Measurements from ENCODE around the gene JAKMIP2.

The JAKMIP2 gene

DNA sequence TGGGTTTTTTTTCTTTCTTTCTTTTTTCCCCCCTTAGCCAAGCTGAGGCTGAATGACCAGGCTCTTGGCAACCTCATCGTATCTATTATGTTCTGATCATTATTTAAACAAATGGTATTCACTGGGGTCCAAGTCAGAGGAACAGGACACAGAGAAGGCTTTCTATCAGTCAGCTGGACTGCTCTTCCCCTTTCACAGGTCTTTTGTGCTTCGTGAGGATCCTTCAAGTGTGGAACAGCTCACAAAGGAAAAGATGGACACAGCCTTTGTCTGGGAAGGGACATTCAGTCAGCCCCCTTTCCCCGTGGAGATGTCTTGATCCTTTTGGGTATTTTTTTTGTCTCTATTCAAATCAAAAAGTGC, 218.4 kb downstream of the JAKMIP2 start:
- no peaks in the 10 kb centered on the region for H3K9me3 ChIP-seq (ENCODE audit: low read depth, low read length)
- H3K4me3 ChIP-seq, result no peak overlapping the region
- DNase-seq (ENCODE audit: low read depth, low spot score), result no peak
- H3K36me3 ChIP-seq (ENCODE audit: insufficient read depth, low read length), result no peaks in the 10 kb centered on the region
- H3K27ac ChIP-seq, result no peak overlapping the region
- H3K9ac ChIP-seq (ENCODE audit: insufficient read length), result no peak overlapping the region
- TF ChIP-seq FOXP2 (optimal IDR thresholded peaks at IDR 0.05; ENCODE audit: control extremely low read depth, extremely low read length, insufficient read depth) (no peak), EZH2 (IDR thresholded peaks at IDR 0.05) (no peak), POLR2AphosphoS5 (IDR thresholded peaks at IDR 0.05; ENCODE audit: borderline replicate concordance, low read depth, low read length) (no peak)

DNA sequence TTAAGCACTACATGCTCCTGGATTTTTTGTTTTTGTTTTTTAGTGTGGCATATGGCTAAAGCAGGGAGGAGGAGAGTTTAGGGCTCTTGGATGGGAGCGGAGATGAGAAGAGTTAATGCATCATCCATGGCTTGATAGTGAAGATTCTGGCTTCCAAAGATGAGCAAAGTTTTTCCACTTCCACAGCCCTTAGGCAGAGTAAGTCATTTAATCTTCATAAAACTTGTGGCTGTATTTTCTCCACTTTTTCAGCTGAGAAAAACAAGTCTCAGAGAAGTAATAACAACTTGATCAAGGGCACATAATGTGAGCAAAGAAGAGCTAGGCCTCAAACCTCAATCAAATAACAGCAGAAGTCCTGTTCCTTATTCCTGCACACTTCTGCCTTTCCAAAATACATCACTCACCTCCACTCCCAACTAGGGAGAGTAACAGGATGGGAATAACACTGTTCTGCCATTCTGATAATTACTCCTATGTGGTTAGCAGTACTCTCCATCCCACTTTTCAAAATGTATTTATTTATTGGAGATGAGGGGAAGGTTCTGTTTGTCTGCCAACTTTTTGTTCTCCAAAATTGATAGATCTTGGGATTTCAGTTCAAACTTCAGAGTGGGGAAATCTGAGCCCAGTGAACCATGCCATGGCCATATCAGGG, 218.9 kb downstream of the JAKMIP2 start:
- H3K27ac ChIP-seq, result no peak overlapping the region
- H3K9me3 ChIP-seq (ENCODE audit: low read depth, low read length), result no peaks in the 10 kb centered on the region
- TF ChIP-seq EZH2 (IDR thresholded peaks at IDR 0.05) (no peak), FOXP2 (optimal IDR thresholded peaks at IDR 0.05; ENCODE audit: control extremely low read depth, extremely low read length, insufficient read depth) (no peak), POLR2AphosphoS5 (IDR thresholded peaks at IDR 0.05; ENCODE audit: borderline replicate concordance, low read depth, low read length) (no peak)
- H3K4me3 ChIP-seq, result no peak overlapping the region
- H3K36me3 ChIP-seq (ENCODE audit: insufficient read depth, low read length), result no peaks in the 10 kb centered on the region
- H3K9ac ChIP-seq (ENCODE audit: insufficient read length), result no peak overlapping the region
- no peak for DNase-seq (ENCODE audit: low read depth, low spot score)

- Histone ChIP-seq H3K27ac (no peak overlapping the region), H3K9ac (ENCODE audit: insufficient read length) (no peak overlapping the region)
These were observed 221.1 kb downstream of the JAKMIP2 start for GRCh38 chr5:147561435-147561834.

DNA sequence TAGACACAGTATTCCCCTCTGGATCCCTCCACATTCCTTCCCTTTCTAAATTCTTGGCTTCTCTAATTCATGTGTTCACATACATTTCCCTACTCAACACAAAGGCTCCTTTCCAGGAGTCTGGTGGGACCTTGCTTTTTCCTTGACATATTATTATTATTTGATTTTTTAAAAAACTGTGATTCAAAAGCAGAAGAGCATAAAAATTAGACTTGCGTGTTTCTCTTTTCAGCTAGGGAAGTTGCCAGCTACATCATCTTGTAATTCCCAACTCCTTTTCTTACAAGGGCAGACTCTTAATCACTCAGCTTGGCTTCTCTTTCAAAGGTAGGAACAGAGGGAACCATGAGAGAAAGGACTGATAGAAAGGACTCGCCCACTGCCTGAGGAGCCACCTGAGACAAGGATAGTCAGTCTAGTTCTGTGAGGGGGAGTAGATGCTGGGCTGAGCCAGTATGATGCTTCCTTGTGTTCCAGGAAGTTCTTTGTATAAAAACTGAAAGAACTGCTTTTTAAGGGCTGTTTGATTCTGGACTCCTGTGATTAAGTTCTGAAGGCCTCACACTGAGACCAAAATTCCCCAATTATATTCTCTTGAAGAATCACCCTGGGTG, 221.7 kb downstream of the JAKMIP2 start:
- Histone ChIP-seq H3K36me3 (ENCODE audit: insufficient read depth, low read length) (no peaks in the 10 kb centered on the region), H3K9me3 (ENCODE audit: low read depth, low read length) (no peaks in the 10 kb centered on the region), H3K9ac (ENCODE audit: insufficient read length) (no peak overlapping the region), H3K27ac (no peak overlapping the region), H3K4me3 (no peak overlapping the region)
- TF ChIP-seq POLR2AphosphoS5 (IDR thresholded peaks at IDR 0.05; ENCODE audit: borderline replicate concordance, low read depth, low read length) (no peak), EZH2 (IDR thresholded peaks at IDR 0.05) (no peak), FOXP2 (optimal IDR thresholded peaks at IDR 0.05; ENCODE audit: control extremely low read depth, extremely low read length, insufficient read depth) (no peak)
- DNase-seq (ENCODE audit: low read depth, low spot score), result no peak

More at GRCh38 chr5:147561435-147561834, 221.1 kb downstream of the JAKMIP2 start:
- TF ChIP-seq FOXP2 (optimal IDR thresholded peaks at IDR 0.05; ENCODE audit: control extremely low read depth, extremely low read length, insufficient read depth) (no peak), POLR2AphosphoS5 (IDR thresholded peaks at IDR 0.05; ENCODE audit: borderline replicate concordance, low read depth, low read length) (no peak), EZH2 (IDR thresholded peaks at IDR 0.05) (no peak)
- no peak for DNase-seq (ENCODE audit: low read depth, low spot score)
- H3K9me3 ChIP-seq (ENCODE audit: low read depth, low read length), result no peaks in the 10 kb centered on the region
- H3K36me3 ChIP-seq (ENCODE audit: insufficient read depth, low read length), result no peaks in the 10 kb centered on the region
- H3K4me3 ChIP-seq, result no peak overlapping the region

- no peak overlapping the region for H3K27ac ChIP-seq
- H3K9ac ChIP-seq (ENCODE audit: insufficient read length), result no peak overlapping the region
- DNase-seq (ENCODE audit: low read depth, low spot score), result no peak
These were observed 222.8 kb downstream of the JAKMIP2 start for GRCh38 chr5:147559749-147560148.

GRCh38 chr5:147558826-147559225, 223.7 kb downstream of the JAKMIP2 start:
- Histone ChIP-seq H3K36me3 (ENCODE audit: insufficient read depth, low read length) (no peaks in the 10 kb centered on the region), H3K9me3 (ENCODE audit: low read depth, low read length) (no peaks in the 10 kb centered on the region), H3K9ac (ENCODE audit: insufficient read length) (no peak overlapping the region), H3K27ac (no peak overlapping the region), H3K4me3 (no peak overlapping the region)
- TF ChIP-seq EZH2 (IDR thresholded peaks at IDR 0.05) (no peak), POLR2AphosphoS5 (IDR thresholded peaks at IDR 0.05; ENCODE audit: borderline replicate concordance, low read depth, low read length) (no peak), FOXP2 (optimal IDR thresholded peaks at IDR 0.05; ENCODE audit: control extremely low read depth, extremely low read length, insufficient read depth) (no peak)
- DNase-seq (ENCODE audit: low read depth, low spot score), result no peak

More at GRCh38 chr5:147559749-147560148, 222.8 kb downstream of the JAKMIP2 start:
- H3K9me3 ChIP-seq (ENCODE audit: low read depth, low read length), result no peaks in the 10 kb centered on the region
- no peaks in the 10 kb centered on the region for H3K36me3 ChIP-seq (ENCODE audit: insufficient read depth, low read length)
- no peak overlapping the region for H3K4me3 ChIP-seq
- no peak for TF ChIP-seq EZH2 (IDR thresholded peaks at IDR 0.05)
- no peak for TF ChIP-seq FOXP2 (optimal IDR thresholded peaks at IDR 0.05; ENCODE audit: control extremely low read depth, extremely low read length, insufficient read depth)
- no peak for TF ChIP-seq POLR2AphosphoS5 (IDR thresholded peaks at IDR 0.05; ENCODE audit: borderline replicate concordance, low read depth, low read length)

DNA sequence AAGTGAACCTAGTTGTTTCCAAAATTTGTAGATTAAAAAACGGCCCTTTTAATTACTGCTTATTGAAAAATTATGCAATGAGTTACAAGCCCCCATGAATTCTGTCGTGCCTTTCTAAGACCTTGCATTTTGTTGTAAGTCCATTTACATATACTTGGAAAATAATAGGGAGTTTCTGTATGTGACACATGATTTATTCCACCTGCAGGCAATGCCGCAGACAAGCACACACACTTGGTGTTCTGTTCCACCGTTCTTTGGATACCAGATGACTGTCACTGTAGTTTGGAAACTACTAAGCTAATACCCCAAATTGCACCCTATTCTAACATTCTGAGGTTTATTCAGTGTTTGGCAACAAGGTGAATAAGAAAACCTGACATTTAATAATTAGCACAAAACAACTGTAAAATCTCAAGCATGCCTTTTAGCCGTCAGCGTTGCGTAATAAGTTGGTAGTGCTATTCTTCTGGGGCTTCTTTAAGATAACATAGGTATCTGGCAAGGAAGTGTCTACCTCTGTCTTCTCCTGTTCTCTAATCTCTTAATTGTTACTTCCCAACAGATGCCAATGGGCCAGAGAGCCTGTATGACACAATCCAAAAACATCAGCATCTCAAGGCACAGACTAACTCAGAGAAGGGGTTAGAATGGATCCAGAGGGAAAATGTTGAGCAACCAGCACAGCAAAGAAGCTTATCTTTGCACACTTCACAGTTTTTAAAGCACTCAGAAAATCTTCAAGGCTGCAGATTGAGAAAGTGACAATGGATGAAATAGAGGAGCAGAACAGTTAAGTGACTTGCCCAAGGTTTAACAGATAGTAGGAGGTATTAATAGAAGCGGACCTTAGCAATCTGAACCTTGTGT, 224.4 kb downstream of the JAKMIP2 start:
- TF ChIP-seq POLR2AphosphoS5 (IDR thresholded peaks at IDR 0.05; ENCODE audit: borderline replicate concordance, low read depth, low read length) (no peak), EZH2 (IDR thresholded peaks at IDR 0.05) (no peak), FOXP2 (optimal IDR thresholded peaks at IDR 0.05; ENCODE audit: control extremely low read depth, extremely low read length, insufficient read depth) (no peak)
- no peak overlapping the region for H3K27ac ChIP-seq
- no peaks in the 10 kb centered on the region for H3K36me3 ChIP-seq (ENCODE audit: insufficient read depth, low read length)
- no peak overlapping the region for H3K4me3 ChIP-seq
- no peaks in the 10 kb centered on the region for H3K9me3 ChIP-seq (ENCODE audit: low read depth, low read length)
- DNase-seq (ENCODE audit: low read depth, low spot score), result no peak
- no peak overlapping the region for H3K9ac ChIP-seq (ENCODE audit: insufficient read length)

DNA sequence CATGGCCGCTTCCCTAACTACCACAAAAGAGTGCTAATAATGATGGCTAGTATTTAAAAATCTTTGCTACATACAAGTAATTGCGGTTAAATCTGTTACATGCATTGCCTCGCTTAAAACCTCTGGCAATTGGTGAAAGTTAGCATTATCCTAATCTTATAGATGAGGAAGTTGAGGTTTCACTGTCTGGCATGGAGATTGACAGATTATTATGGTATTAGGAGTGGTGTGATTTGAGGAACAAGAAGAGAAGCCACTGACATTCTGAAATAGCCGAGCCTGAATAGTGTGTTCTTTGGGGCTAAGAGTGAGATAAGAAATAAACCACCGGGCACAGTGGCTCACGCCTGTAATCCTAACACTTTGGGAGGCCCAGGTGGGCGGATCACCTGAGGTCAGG, 227.4 kb downstream of the JAKMIP2 start:
- H3K4me3 ChIP-seq, result no peak overlapping the region
- no peaks in the 10 kb centered on the region for H3K9me3 ChIP-seq (ENCODE audit: low read depth, low read length)
- no peak overlapping the region for H3K9ac ChIP-seq (ENCODE audit: insufficient read length)
- no peak overlapping the region for H3K27ac ChIP-seq
- DNase-seq (ENCODE audit: low read depth, low spot score), result no peak
- TF ChIP-seq POLR2AphosphoS5 (IDR thresholded peaks at IDR 0.05; ENCODE audit: borderline replicate concordance, low read depth, low read length), result no peak
- TF ChIP-seq EZH2 (IDR thresholded peaks at IDR 0.05), result no peak
- TF ChIP-seq FOXP2 (optimal IDR thresholded peaks at IDR 0.05; ENCODE audit: control extremely low read depth, extremely low read length, insufficient read depth), result no peak
- H3K36me3 ChIP-seq (ENCODE audit: insufficient read depth, low read length), result no peaks in the 10 kb centered on the region

Data from SK-N-MC (cell line).